Measurements from ENCODE around the gene LIME1. TPM values are rescaled to one million over a fixed set of nuclear protein-coding genes. Genes with fewer than 3 reads are reported as not detected.

Gene LIME1
- total and polyA plus RNA-seq, 10 of the 15 experiments (the other 5 are each of a cell fraction or from before 2014, with no cell fraction given) = 0.35 to 154 (median 49.9) TPM

GRCh38 chr20:63697868-63698545 is 38.5 kb upstream of the LIME1 start:
- H3K4me3 ChIP-seq = no peak overlapping the region
- no peaks in the 10 kb centered on the region for H3K27me3 ChIP-seq (replicated peaks in 1 of 2; ENCODE audit: control insufficient read depth in 2 of 2, insufficient read depth in 2 of 2, low read length in 1 of 2)
- H3K4me2 ChIP-seq (ENCODE audit: control insufficient read depth, insufficient read depth) = no peak overlapping the region
- DNase-seq (ENCODE audit: low read depth, low spot score) (no peak), ATAC-seq (no peak), FAIRE-seq (no peak)
- CTCF ChIA-PET = interaction anchor here (1.6 kb wide), 1 partner anchor 10 kb away, joined by 8 read pairs; the partner anchor contains the start of genes ARFRP1 and ZGPAT
- no peak overlapping the region for H3K27ac ChIP-seq (ENCODE audit: control insufficient read depth, insufficient read depth)
- intact Hi-C loops (cut with micrococcal nuclease; ENCODE audit: unreplicated experiment) (loop anchor here (2.0 kb wide), 1 partner anchor 89 kb away; no protein-coding TSS in a partner anchor), in situ Hi-C loops (cut with MboI) (no loop called here)
- SMC1A ChIA-PET (ENCODE audit: uncharacterized antibody, unreplicated experiment) = interaction anchor here (1.6 kb wide), 2 partner anchors 38 to 160 kb away, joined by 3 to 4 read pairs; partner anchors contain the start of gene LIME1
- TF ChIP-seq SREBF2 (IDR thresholded peaks at IDR 0.05; ENCODE audit: low read length) (no peak), NR2F1 (conservative IDR thresholded peaks at IDR 0.05) (no peak), WRNIP1 (IDR thresholded peaks at IDR 0.05; ENCODE audit: borderline replicate concordance, low read depth, low read length) (no peak), IKZF1 (conservative IDR thresholded peaks at IDR 0.05) (no peak), POLR2A (IDR thresholded peaks at IDR 0.05; ENCODE audit: low read depth, low read length) (peak; percentile 49), TCF7 (IDR thresholded peaks at IDR 0.05; ENCODE audit: borderline replicate concordance) (no peak), SMARCA5 (IDR thresholded peaks at IDR 0.05) (no peak), USF2 (IDR thresholded peaks at IDR 0.05; ENCODE audit: borderline replicate concordance, low read depth, low read length) (no peak)
- TF ChIP-seq, protein P1, sequence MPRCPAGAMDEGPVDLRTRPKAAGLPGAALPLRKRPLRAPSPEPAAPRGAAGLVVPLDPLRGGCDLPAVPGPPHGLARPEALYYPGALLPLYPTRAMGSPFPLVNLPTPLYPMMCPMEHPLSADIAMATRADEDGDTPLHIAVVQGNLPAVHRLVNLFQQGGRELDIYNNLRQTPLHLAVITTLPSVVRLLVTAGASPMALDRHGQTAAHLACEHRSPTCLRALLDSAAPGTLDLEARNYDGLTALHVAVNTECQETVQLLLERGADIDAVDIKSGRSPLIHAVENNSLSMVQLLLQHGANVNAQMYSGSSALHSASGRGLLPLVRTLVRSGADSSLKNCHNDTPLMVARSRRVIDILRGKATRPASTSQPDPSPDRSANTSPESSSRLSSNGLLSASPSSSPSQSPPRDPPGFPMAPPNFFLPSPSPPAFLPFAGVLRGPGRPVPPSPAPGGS (IDR thresholded peaks at IDR 0.05; ENCODE audit: borderline replicate concordance, insufficient read depth, low read depth, low read length, poor library complexity, severe bottlenecking) = peak; percentile 10
- no TSS peak for BruUV-seq (replicated peaks)
- H3K36me3 ChIP-seq (ENCODE audit: control insufficient read depth in 2 of 2, insufficient read depth in 2 of 2, low read length in 1 of 2) = no peaks in the 10 kb centered on the region; a peak in 1 of 4 replicates
- RAD21 ChIA-PET (ENCODE audit: unreplicated experiment) = interaction anchor here (0.6 to 1.6 kb wide), 5 partner anchors 10 to 500 kb away, joined by 3 to 4 read pairs (median 3); partner anchors contain the start of genes ARFRP1, TPD52L2 and ZGPAT
- no peak overlapping the region for H3K9ac ChIP-seq (ENCODE audit: control insufficient read depth, insufficient read depth, low read length)
- no peaks in the 10 kb centered on the region for H4K20me1 ChIP-seq (ENCODE audit: control insufficient read depth, insufficient read depth)
- peaks cover 16% of the 10 kb centered on the region for H3K4me1 ChIP-seq (ENCODE audit: control insufficient read depth, insufficient read depth, low read length)
- H3K9me3 ChIP-seq (replicated peaks; ENCODE audit: control insufficient read depth, insufficient read depth, low read length) = no peaks in the 10 kb centered on the region
- no peak overlapping the region for H2AFZ ChIP-seq (ENCODE audit: control insufficient read depth, low read depth, low read length)
- POLR2A ChIA-PET = interaction anchor here (1.6 kb wide), 1 partner anchor 123 kb away, joined by 7 read pairs; no protein-coding TSS in a partner anchor
- WGBS (ENCODE audit: insufficient coverage, insufficient replicate concordance, low lambda C conversion rate, missing lambda C conversion rate) = 98% methylated on average over 24 of the region's 40 CpGs
- H3K79me2 ChIP-seq (ENCODE audit: control insufficient read depth, insufficient read depth, low read length) = no peaks in the 10 kb centered on the region

All from GM12878 (cell line).